Measurements from ENCODE around the gene CD101.

Gene CD101

DNA sequence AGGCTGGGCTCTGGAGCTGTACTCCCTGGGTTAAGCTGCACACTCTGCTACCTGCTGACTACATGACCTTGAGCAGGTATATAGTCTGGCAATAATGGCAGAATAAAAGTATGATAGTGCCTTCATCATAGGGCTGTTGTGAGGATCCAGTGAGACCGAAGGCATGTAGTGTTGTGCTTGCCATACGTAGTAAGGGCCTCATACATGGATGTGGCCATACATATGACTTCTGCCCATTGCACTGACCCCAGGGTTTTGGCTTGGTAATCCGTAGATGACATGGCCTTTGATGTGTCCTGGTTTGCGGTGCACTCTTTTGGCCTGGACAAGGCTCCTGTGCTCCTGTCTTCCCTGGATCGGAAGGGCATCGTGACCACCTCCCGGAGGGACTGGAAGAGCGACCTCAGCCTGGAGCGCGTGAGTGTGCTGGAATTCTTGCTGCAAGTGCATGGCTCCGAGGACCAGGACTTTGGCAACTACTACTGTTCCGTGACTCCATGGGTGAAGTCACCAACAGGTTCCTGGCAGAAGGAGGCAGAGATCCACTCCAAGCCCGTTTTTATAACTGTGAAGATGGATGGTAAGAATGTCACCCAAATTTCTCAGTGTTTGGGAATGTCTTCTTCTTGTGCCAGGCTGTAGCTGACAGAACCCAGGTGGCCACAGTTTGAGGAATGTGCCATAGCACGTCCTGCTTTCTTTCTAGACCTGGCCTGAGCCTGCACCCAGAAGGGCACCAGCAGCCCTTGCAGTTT is 17.0 kb upstream of the CD101 start:
- Histone ChIP-seq H3K4me3 (ENCODE audit: low read length) (no peak overlapping the region), H3K9me3 (ENCODE audit: control insufficient read depth, insufficient read depth, low read length) (no peaks in the 10 kb centered on the region), H3K4me2 (ENCODE audit: low read length) (no peak overlapping the region), H3K79me2 (ENCODE audit: control insufficient read depth, low read length) (no peaks in the 10 kb centered on the region), H4K20me1 (ENCODE audit: control insufficient read depth, insufficient read depth, low read depth, low read length) (no peaks in the 10 kb centered on the region), H3K36me3 (ENCODE audit: control insufficient read depth, low read length) (no peaks in the 10 kb centered on the region), H3K27ac (ENCODE audit: low read depth, low read length) (no peak overlapping the region), H3K4me1 (ENCODE audit: control insufficient read depth, low read length) (no peaks in the 10 kb centered on the region), H3K9me2 (replicated peaks; ENCODE audit: control insufficient read depth, low read length) (no peaks in the 10 kb centered on the region), H3F3A (ENCODE audit: control insufficient read depth, insufficient read depth) (no peaks in the 10 kb centered on the region), H3K27me3 (ENCODE audit: control insufficient read depth, low read length) (no peaks in the 10 kb centered on the region)
- no peak for TF ChIP-seq EZH2phosphoT487 (IDR thresholded peaks at IDR 0.05; ENCODE audit: borderline replicate concordance, low read length)
- TF ChIP-seq, protein P1, sequence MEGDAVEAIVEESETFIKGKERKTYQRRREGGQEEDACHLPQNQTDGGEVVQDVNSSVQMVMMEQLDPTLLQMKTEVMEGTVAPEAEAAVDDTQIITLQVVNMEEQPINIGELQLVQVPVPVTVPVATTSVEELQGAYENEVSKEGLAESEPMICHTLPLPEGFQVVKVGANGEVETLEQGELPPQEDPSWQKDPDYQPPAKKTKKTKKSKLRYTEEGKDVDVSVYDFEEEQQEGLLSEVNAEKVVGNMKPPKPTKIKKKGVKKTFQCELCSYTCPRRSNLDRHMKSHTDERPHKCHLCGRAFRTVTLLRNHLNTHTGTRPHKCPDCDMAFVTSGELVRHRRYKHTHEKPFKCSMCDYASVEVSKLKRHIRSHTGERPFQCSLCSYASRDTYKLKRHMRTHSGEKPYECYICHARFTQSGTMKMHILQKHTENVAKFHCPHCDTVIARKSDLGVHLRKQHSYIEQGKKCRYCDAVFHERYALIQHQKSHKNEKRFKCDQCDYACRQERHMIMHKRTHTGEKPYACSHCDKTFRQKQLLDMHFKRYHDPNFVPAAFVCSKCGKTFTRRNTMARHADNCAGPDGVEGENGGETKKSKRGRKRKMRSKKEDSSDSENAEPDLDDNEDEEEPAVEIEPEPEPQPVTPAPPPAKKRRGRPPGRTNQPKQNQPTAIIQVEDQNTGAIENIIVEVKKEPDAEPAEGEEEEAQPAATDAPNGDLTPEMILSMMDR (IDR thresholded peaks at IDR 0.05; ENCODE audit: low read depth, low read length, poor library complexity, severe bottlenecking) = no peak

- Histone ChIP-seq H3K36me3 (ENCODE audit: control insufficient read depth, low read length) (no peaks in the 10 kb centered on the region), H3K27me3 (ENCODE audit: control insufficient read depth, low read length) (no peaks in the 10 kb centered on the region), H3K4me1 (ENCODE audit: control insufficient read depth, low read length) (no peaks in the 10 kb centered on the region), H3K4me2 (ENCODE audit: low read length) (no peak overlapping the region), H4K20me1 (ENCODE audit: control insufficient read depth, insufficient read depth, low read depth, low read length) (no peaks in the 10 kb centered on the region), H3F3A (ENCODE audit: control insufficient read depth, insufficient read depth) (no peaks in the 10 kb centered on the region), H3K79me2 (ENCODE audit: control insufficient read depth, low read length) (no peaks in the 10 kb centered on the region), H3K27ac (ENCODE audit: low read depth, low read length) (no peak overlapping the region), H3K4me3 (ENCODE audit: low read length) (no peak overlapping the region), H3K9me2 (replicated peaks; ENCODE audit: control insufficient read depth, low read length) (no peaks in the 10 kb centered on the region), H3K9me3 (ENCODE audit: control insufficient read depth, insufficient read depth, low read length) (no peaks in the 10 kb centered on the region)
- TF ChIP-seq, protein P1 (IDR thresholded peaks at IDR 0.05; ENCODE audit: low read depth, low read length, poor library complexity, severe bottlenecking) = no peak
- no peak for TF ChIP-seq EZH2phosphoT487 (IDR thresholded peaks at IDR 0.05; ENCODE audit: borderline replicate concordance, low read length)
Measured at GRCh38 chr1:116986421-116987255, 14.9 kb upstream of the CD101 start.

DNA sequence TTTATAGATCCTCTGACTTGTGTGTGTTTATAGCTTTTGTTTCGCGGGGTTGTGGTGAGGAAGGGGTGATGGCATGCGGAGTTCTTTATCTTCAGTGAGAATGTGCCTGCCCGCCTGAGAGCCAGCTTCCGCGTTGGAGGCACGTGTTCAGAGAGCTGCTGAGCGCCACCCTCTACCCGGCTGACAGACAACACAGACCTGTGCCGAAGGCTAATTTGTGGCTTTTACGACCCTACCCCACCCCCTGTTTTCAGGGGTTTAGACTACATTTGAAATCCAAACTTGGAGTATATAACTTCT is 14.4 kb upstream of the CD101 start:
- Histone ChIP-seq H3K27me3 (ENCODE audit: control insufficient read depth, low read length) (no peaks in the 10 kb centered on the region), H3K9me2 (replicated peaks; ENCODE audit: control insufficient read depth, low read length) (no peaks in the 10 kb centered on the region), H3K9me3 (ENCODE audit: control insufficient read depth, insufficient read depth, low read length) (no peaks in the 10 kb centered on the region), H3K4me3 (ENCODE audit: low read length) (no peak overlapping the region), H3K79me2 (ENCODE audit: control insufficient read depth, low read length) (no peaks in the 10 kb centered on the region), H3F3A (ENCODE audit: control insufficient read depth, insufficient read depth) (no peaks in the 10 kb centered on the region), H3K36me3 (ENCODE audit: control insufficient read depth, low read length) (no peaks in the 10 kb centered on the region), H3K27ac (ENCODE audit: low read depth, low read length) (no peak overlapping the region), H4K20me1 (ENCODE audit: control insufficient read depth, insufficient read depth, low read depth, low read length) (no peaks in the 10 kb centered on the region), H3K4me2 (ENCODE audit: low read length) (no peak overlapping the region), H3K4me1 (ENCODE audit: control insufficient read depth, low read length) (no peaks in the 10 kb centered on the region)
- no peak for TF ChIP-seq EZH2phosphoT487 (IDR thresholded peaks at IDR 0.05; ENCODE audit: borderline replicate concordance, low read length)
- TF ChIP-seq, protein P1 (IDR thresholded peaks at IDR 0.05; ENCODE audit: low read depth, low read length, poor library complexity, severe bottlenecking) = no peak

All from DOHH2 (cell line).